Calu3 (cell line): ENCODE results near the gene OCSTAMP. TPM values are rescaled to one million over a fixed set of nuclear protein-coding genes. Genes with fewer than 3 reads are reported as not detected.

Experiments
- BruUV-seq: library from RNA; stranded (reverse); fragments of 400-500 nt; replicated peaks from 2 replicates; lab custom pipeline; 2021; lab: Mats Ljungman, UMichigan
- CTCF ChIA-PET: fragments of 300-600 bp; sonication (Branson Sonifier 250); formaldehyde crosslinking; loops from one replicate; lab custom pipeline; 2022; ENCODE audit warnings: antibody characterized with exemption; lab: Charles Lee
- DNase-seq: peaks from one replicate; pipeline ENCODE4 v3.0.0; 2022
- H3K27ac Mint-ChIP-seq: one replicate; pipeline ENCODE4 v1.8.0; 2022; ENCODE audit warnings: mixed read lengths; ENCODE audit not compliant: unreplicated experiment
- H3K27me3 Mint-ChIP-seq: one replicate; pipeline ENCODE4 v1.8.0; 2022; ENCODE audit warnings: mixed read lengths; ENCODE audit not compliant: unreplicated experiment
- H3K36me3 Mint-ChIP-seq: one replicate; pipeline ENCODE4 v1.8.0; 2022; ENCODE audit warnings: mild to moderate bottlenecking, moderate library complexity, mixed read lengths; ENCODE audit not compliant: insufficient read depth, unreplicated experiment
- H3K4me1 Mint-ChIP-seq: one replicate; pipeline ENCODE4 v1.8.0; 2022; ENCODE audit warnings: mild to moderate bottlenecking, low read depth, mixed read lengths; ENCODE audit not compliant: unreplicated experiment
- H3K4me3 Mint-ChIP-seq: one replicate; pipeline ENCODE4 v1.8.0; 2022; ENCODE audit warnings: mild to moderate bottlenecking, low read depth, moderate library complexity, mixed read lengths; ENCODE audit not compliant: unreplicated experiment
- H3K9me3 Mint-ChIP-seq: one replicate; pipeline ENCODE4 v1.8.0; 2022; ENCODE audit warnings: low read depth, mixed read lengths; ENCODE audit not compliant: unreplicated experiment
- intact Hi-C: fragments of 100-400 bp; cut with micrococcal nuclease; formaldehyde crosslinking; loops from one replicate; pipeline ENCODE4 v1.10.0; 2022; ENCODE audit not compliant: unreplicated experiment
- total RNA-seq: library from RNA; stranded (reverse); gene quantifications from 2 replicates; pipeline ENCODE4 v1.2.3, GENCODE V29; 2022
- TF ChIP-seq, protein P1 (sequence below): fragments of 200-600 bp; IDR thresholded peaks from one replicate; pipeline ENCODE4 v1.8.0; 2022; ENCODE audit warnings: antibody characterized with exemption; ENCODE audit not compliant: unreplicated experiment

OCSTAMP gene
- total RNA-seq, 1 experiment from 2014 or later = not detected

DNA sequence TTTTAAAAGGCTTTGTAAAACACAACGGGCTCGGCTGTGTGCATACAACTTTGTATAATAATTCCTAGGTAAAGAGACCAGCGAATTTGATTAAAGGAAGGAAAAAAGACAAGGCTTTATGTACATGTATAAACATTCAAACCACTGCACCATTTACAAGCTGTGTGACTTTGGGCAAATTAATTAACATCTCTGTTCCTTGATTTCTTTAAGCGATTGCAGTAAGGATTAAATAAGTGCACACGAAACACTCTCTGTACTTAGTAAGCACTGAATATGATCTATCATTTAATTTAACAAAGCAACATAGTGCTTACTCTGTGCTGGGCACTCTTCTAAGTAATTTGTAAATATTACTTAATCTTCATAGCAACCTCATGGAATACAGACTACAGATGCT, 19.5 kb upstream of the OCSTAMP start:
- no TSS peak for BruUV-seq
- TF ChIP-seq, protein P1, sequence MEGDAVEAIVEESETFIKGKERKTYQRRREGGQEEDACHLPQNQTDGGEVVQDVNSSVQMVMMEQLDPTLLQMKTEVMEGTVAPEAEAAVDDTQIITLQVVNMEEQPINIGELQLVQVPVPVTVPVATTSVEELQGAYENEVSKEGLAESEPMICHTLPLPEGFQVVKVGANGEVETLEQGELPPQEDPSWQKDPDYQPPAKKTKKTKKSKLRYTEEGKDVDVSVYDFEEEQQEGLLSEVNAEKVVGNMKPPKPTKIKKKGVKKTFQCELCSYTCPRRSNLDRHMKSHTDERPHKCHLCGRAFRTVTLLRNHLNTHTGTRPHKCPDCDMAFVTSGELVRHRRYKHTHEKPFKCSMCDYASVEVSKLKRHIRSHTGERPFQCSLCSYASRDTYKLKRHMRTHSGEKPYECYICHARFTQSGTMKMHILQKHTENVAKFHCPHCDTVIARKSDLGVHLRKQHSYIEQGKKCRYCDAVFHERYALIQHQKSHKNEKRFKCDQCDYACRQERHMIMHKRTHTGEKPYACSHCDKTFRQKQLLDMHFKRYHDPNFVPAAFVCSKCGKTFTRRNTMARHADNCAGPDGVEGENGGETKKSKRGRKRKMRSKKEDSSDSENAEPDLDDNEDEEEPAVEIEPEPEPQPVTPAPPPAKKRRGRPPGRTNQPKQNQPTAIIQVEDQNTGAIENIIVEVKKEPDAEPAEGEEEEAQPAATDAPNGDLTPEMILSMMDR = no peak
- H3K4me3 Mint-ChIP-seq = no peak overlapping the region
- no peaks in the 10 kb centered on the region for H3K9me3 Mint-ChIP-seq
- peaks cover 26% of the 10 kb centered on the region for H3K4me1 Mint-ChIP-seq
- CTCF ChIA-PET = interaction anchor here (0.5 kb wide), 1 partner anchor 49 kb away, joined by 12 read pairs; no protein-coding TSS in a partner anchor
- no peak for DNase-seq
- intact Hi-C loops = loop anchor here (5.0 kb wide), 1 partner anchor 62 kb away; no protein-coding TSS in a partner anchor
- H3K27me3 Mint-ChIP-seq = peaks cover 12% of the 10 kb centered on the region
- H3K36me3 Mint-ChIP-seq = no peaks in the 10 kb centered on the region
- H3K27ac Mint-ChIP-seq = no peak overlapping the region

DNA sequence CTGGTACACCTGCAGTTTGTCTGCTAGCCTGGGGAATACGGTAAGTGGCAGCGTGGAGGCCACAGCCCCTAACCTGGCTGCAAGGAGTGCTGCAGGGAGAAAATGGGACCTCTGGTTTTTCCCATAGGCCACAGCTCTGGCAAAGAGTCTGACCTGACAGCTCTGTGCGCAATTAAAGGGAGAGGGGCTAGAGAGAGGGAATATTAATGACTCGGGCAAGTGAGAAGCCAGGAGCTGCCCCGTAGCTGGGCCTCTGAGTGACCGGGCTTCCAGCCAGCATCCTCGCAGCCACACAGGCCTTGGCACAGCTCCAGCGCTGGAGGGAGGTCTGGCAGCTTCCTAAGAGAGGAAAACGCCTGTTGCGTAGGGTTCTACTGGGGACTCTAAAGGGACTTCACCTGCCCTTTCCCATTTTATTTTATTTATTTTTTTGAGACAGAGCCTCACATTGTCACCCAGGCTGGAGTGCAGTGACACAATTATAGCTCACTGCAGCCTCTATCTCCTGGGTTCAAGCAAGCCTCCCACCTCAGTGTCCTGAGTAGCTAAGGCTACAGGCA, 18.2 kb upstream of the OCSTAMP start:
- Mint-ChIP-seq H3K4me3 (no peak overlapping the region), H3K9me3 (no peaks in the 10 kb centered on the region), H3K27me3 (no peaks in the 10 kb centered on the region), H3K36me3 (no peaks in the 10 kb centered on the region), H3K27ac (no peak overlapping the region), H3K4me1 (peaks cover 26% of the 10 kb centered on the region)
- CTCF ChIA-PET = interaction anchor here (0.5 to 1.8 kb wide), 11 partner anchors 10 to 125 kb away, joined by 3 to 6 read pairs (median 4); partner anchors contain the start of gene TP53RK
- DNase-seq = peak; percentile 95
- no TSS peak for BruUV-seq
- intact Hi-C loops = loop anchor here (5.0 kb wide), 1 partner anchor 64 kb away; no protein-coding TSS in a partner anchor
- TF ChIP-seq, protein P1 = no peak

DNA sequence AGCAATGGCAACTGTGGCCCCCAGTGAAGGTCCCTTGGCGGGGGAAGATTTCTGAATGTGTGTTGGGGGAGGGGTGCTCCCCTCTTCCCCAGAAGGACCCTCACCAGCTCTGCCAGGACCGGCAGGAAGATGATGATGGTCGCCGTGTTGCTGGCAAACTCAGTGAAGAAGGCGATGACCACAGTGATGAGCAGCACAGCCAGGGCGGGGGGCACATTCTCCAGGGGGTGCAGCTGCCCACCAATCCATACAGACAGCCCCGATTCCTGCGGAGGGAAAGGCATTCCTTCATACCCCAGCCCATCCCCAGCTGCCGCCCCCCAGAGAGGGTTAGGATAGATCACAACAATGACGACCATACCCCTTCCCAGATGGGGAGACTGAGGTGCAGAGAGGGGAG, 15.7 kb upstream of the OCSTAMP start:
- Mint-ChIP-seq H3K27me3 (no peaks in the 10 kb centered on the region), H3K9me3 (no peaks in the 10 kb centered on the region), H3K27ac (no peak overlapping the region), H3K36me3 (no peaks in the 10 kb centered on the region), H3K4me1 (peaks cover 18% of the 10 kb centered on the region), H3K4me3 (no peak overlapping the region)
- intact Hi-C loops = loop anchor here (5.0 kb wide), 1 partner anchor 66 kb away; no protein-coding TSS in a partner anchor
- no peak for DNase-seq
- TF ChIP-seq, protein P1 = no peak
- CTCF ChIA-PET = no interaction called here
- BruUV-seq = no TSS peak

DNA sequence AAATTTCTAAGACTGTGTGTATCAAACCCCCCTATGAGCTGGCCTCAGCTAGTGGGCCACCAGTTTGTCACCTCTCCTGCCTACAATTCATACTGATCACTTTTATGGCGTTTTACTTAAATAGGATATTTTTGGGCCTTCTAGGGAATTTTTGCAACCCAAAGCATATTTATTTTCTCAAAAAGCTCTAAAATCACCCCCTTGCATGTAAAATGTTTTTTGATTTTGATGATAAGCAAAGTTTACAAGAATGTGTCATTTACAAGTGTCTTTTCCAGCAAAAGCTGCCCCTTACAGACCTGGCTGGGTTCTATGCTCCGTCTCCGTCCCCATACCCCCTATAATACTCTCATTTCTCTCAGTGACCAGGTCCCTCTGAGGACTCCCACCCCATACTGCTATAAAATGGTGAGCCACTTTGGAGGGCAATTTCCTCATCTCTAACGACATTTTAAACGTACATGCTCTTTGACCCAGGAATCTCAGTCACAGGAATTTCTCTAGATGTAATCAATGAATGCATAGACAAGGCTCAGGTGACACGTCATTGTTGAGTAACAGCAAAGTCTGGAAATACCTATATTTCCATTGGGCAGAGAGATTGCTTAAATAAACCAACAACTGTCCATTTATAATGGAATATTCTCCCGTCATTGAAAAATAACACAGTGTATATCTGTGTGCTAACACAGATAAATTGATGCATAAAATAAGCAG, 13.9 kb upstream of the OCSTAMP start:
- CTCF ChIA-PET = interaction anchor here (1.2 to 1.4 kb wide), 2 partner anchors 20 to 108 kb away, joined by 3 to 4 read pairs; no protein-coding TSS in a partner anchor
- no peak for DNase-seq
- intact Hi-C loops = no loop called here
- TF ChIP-seq, protein P1 = no peak
- H3K27me3 Mint-ChIP-seq = no peaks in the 10 kb centered on the region
- H3K4me3 Mint-ChIP-seq = no peak overlapping the region
- BruUV-seq = no TSS peak
- no peaks in the 10 kb centered on the region for H3K9me3 Mint-ChIP-seq
- no peaks in the 10 kb centered on the region for H3K36me3 Mint-ChIP-seq
- no peak overlapping the region for H3K27ac Mint-ChIP-seq
- H3K4me1 Mint-ChIP-seq = peaks cover 18% of the 10 kb centered on the region
